GM12801 (cell line): Measurements from ENCODE around the gene CASP2.

ENCODE experiments used
- TF ChIP-seq, protein P1 (sequence below): IDR thresholded peaks from one replicate; pipeline ENCODE4 v1.5.1; 2011; ENCODE audit warnings: control low read depth; ENCODE audit not compliant: insufficient read length; ENCODE audit errors: extremely low read depth

The CASP2 gene

GRCh38 chr7:143265017-143265693, 23.0 kb upstream of the CASP2 start:
- TF ChIP-seq, protein P1, sequence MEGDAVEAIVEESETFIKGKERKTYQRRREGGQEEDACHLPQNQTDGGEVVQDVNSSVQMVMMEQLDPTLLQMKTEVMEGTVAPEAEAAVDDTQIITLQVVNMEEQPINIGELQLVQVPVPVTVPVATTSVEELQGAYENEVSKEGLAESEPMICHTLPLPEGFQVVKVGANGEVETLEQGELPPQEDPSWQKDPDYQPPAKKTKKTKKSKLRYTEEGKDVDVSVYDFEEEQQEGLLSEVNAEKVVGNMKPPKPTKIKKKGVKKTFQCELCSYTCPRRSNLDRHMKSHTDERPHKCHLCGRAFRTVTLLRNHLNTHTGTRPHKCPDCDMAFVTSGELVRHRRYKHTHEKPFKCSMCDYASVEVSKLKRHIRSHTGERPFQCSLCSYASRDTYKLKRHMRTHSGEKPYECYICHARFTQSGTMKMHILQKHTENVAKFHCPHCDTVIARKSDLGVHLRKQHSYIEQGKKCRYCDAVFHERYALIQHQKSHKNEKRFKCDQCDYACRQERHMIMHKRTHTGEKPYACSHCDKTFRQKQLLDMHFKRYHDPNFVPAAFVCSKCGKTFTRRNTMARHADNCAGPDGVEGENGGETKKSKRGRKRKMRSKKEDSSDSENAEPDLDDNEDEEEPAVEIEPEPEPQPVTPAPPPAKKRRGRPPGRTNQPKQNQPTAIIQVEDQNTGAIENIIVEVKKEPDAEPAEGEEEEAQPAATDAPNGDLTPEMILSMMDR = no peak

DNA sequence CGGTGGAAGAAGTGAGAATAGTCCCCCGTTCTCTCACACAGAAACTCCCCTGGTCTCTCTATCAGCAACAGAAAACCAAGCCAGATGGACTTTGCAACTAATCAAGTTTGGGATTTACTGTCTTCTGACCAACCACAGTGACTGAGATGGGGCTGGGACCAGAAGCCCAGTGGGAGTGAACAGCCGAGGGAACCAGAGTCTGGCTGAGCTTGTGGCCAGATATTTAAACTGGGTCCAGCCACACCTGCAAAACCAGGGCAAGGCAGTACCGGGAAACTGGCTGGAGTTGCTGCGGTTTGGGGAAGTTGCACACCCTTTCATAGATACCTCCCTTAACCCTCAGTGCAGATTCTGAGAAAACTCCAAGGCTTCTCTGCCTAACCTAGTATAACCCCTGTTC, 18.9 kb upstream of the CASP2 start:
- TF ChIP-seq, protein P1 = no peak

- TF ChIP-seq, protein P1 = no peak
These were observed 16.9 kb upstream of the CASP2 start for GRCh38 chr7:143271240-143271639.

GRCh38 chr7:143272871-143273270, 15.3 kb upstream of the CASP2 start:
- TF ChIP-seq, protein P1 = no peak

- TF ChIP-seq, protein P1 = no peak
These were observed 8.7 kb upstream of the CASP2 start for GRCh38 chr7:143279186-143280098.

GRCh38 chr7:143280160-143280559, 8.0 kb upstream of the CASP2 start:
- TF ChIP-seq, protein P1 = no peak

- TF ChIP-seq, protein P1 = no peak
These were observed 7.6 kb upstream of the CASP2 start for GRCh38 chr7:143280566-143280965.
